ENCODE results near the gene SARS1. TPM values are rescaled to one million over a fixed set of nuclear protein-coding genes. Genes with fewer than 3 reads are reported as not detected.

Gene SARS1
- total and polyA plus RNA-seq, 2 of the 13 experiments (the other 11 are each of a cell fraction or from before 2014, with no cell fraction given), result 103 to 134 TPM

- TF ChIP-seq ZNF30 (CRISPR knock-in tag; IDR thresholded peaks at IDR 0.05) (no peak), ZNF3 (CRISPR knock-in tag; IDR thresholded peaks at IDR 0.05) (no peak), TBL1XR1 (IDR thresholded peaks at IDR 0.05; ENCODE audit: borderline replicate concordance, low read length, partially characterized antibody) (no peak), SOX13 (IDR thresholded peaks at IDR 0.05) (no peak), SOX13 (CRISPR knock-in tag; conservative IDR thresholded peaks at IDR 0.05 in 1 of 2, IDR thresholded peaks at IDR 0.05 in 1 of 2) (no peak), ZNF75D (CRISPR knock-in tag; IDR thresholded peaks at IDR 0.05; ENCODE audit: borderline replicate concordance) (no peak), HDAC1 (CRISPR knock-in tag; IDR thresholded peaks at IDR 0.05) (peak; percentile 71), ZBTB26 (CRISPR knock-in tag; IDR thresholded peaks at IDR 0.05; ENCODE audit: borderline replicate concordance) (no peak), DR1 (CRISPR knock-in tag; IDR thresholded peaks at IDR 0.05) (no peak; the same call in 1 of the 2 replicates), ZFP36 (IDR thresholded peaks at IDR 0.05; ENCODE audit: borderline replicate concordance, low read depth, low read length, partially characterized antibody) (no peak), AFF4 (CRISPR knock-in tag; IDR thresholded peaks at IDR 0.05) (no peak), CENPX (CRISPR knock-in tag; IDR thresholded peaks at IDR 0.05) (no peak), ZBTB39 (CRISPR knock-in tag; IDR thresholded peaks at IDR 0.05) (no peak), ISL2 (CRISPR knock-in tag; IDR thresholded peaks at IDR 0.05) (no peak), ZNF547 (CRISPR knock-in tag; IDR thresholded peaks at IDR 0.05) (no peak; the same call in 1 of the 2 replicates), ZNF770 (CRISPR knock-in tag; IDR thresholded peaks at IDR 0.05) (no peak), RFXAP (CRISPR knock-in tag; IDR thresholded peaks at IDR 0.05; ENCODE audit: borderline replicate concordance) (no peak), ELF1 (CRISPR knock-in tag; IDR thresholded peaks at IDR 0.05) (peak; percentile 73), ZMYM2 (CRISPR knock-in tag; IDR thresholded peaks at IDR 0.05) (no peak)
Measured at GRCh38 chr1:109213824-109214693, at the start of gene SARS1 (continued).

Data from HepG2 (cell line).